Measurements from ENCODE around the gene BRINP3.

DNA sequence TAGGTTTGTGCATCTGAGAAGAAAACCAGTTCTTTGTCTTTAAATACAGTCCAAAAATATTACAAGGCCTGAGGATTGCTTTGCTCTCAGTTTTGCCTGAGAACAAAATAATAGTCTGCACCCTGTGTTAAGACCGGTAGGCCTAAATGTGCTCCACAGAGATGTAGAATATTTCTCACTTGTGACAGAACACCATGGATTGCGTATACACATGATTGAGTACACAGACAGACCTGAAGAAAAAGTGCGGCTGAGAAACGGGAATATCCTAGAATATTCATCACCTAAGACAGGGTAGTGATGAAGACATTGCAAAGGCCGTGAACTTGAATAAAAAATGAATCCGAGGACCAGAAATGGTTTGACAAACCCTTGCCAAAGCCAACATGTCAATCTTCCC is 155.4 kb downstream of the BRINP3 start:
- TF ChIP-seq POLR2A (IDR thresholded peaks at IDR 0.05; ENCODE audit: low read depth, low read length) = no peak
- no peak for TF ChIP-seq POLR2AphosphoS5 (IDR thresholded peaks at IDR 0.05; ENCODE audit: low read depth, low read length)
- no peak for TF ChIP-seq SPI1 (IDR thresholded peaks at IDR 0.05; ENCODE audit: low read depth, low read length)
- no peak for TF ChIP-seq TAF1 (IDR thresholded peaks at IDR 0.05; ENCODE audit: low read depth, low read length)
